Measurements from ENCODE around the gene IL10RB.
A peak's percentile ranks its signal among the peaks of the same experiment; 100 is the strongest.

IL10RB gene

DNA sequence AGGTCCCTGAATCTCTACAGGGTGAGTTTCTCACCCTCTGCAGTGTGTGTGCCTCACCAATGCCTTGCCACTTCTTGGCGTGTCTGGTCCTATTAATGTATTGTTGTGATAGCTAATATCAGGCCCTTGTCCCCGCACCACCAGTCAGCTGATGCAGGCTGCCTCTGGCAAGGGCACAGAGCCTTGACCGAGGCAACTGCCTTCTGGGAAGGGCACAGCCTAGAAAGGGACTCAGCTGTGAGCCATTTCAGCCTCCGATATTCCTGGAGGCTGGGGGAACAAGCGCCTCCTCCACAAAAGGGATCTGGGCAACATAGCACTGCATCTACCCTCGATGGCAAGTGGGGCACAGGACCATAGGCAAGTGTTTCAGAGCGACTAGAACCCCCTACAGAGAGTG, 27.0 kb downstream of the IL10RB start:
- DNase-seq, result no peak
- H3K4me3 ChIP-seq (ENCODE audit: low read depth, low read length), result no peak overlapping the region
- in situ Hi-C loops (cut with HindIII; ENCODE audit: low pct_ligation_motif_present, low sequenced_read_pairs), result no loop called here
- H3K27ac ChIP-seq, result no peak overlapping the region
- TF ChIP-seq, protein P1, sequence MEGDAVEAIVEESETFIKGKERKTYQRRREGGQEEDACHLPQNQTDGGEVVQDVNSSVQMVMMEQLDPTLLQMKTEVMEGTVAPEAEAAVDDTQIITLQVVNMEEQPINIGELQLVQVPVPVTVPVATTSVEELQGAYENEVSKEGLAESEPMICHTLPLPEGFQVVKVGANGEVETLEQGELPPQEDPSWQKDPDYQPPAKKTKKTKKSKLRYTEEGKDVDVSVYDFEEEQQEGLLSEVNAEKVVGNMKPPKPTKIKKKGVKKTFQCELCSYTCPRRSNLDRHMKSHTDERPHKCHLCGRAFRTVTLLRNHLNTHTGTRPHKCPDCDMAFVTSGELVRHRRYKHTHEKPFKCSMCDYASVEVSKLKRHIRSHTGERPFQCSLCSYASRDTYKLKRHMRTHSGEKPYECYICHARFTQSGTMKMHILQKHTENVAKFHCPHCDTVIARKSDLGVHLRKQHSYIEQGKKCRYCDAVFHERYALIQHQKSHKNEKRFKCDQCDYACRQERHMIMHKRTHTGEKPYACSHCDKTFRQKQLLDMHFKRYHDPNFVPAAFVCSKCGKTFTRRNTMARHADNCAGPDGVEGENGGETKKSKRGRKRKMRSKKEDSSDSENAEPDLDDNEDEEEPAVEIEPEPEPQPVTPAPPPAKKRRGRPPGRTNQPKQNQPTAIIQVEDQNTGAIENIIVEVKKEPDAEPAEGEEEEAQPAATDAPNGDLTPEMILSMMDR (IDR thresholded peaks at IDR 0.05; ENCODE audit: low read depth, low read length, missing control alignments), result no peak
- H3K36me3 ChIP-seq (replicated peaks), result no peaks in the 10 kb centered on the region
- H3K27me3 ChIP-seq (replicated peaks), result no peaks in the 10 kb centered on the region

DNA sequence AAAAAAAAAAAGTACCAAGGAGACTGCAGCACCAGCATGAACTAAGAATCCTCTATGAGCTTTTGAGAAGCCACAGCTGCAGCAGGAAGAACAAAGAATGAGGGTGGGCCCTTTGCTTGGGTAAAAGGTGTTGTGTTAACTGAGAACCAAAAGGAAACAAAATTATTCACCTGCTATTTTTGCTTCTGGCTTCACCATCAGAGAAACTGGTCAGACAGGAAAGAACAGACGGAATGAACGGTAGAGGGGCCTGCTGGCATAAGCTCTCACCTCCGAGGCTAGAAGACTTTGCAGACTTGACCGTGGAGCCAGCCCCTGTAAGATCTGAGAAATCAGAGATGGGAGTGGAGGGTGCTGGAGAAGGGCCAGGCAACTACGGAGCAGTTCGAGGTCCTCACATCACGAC, 27.6 kb downstream of the IL10RB start:
- Histone ChIP-seq H3K36me3 (replicated peaks) (no peaks in the 10 kb centered on the region), H3K4me3 (ENCODE audit: low read depth, low read length) (no peak overlapping the region), H3K27ac (no peak overlapping the region), H3K27me3 (replicated peaks) (no peaks in the 10 kb centered on the region)
- no peak for DNase-seq
- TF ChIP-seq, protein P1 (IDR thresholded peaks at IDR 0.05; ENCODE audit: low read depth, low read length, missing control alignments), result no peak
- in situ Hi-C loops (cut with HindIII; ENCODE audit: low pct_ligation_motif_present, low sequenced_read_pairs), result no loop called here

DNA sequence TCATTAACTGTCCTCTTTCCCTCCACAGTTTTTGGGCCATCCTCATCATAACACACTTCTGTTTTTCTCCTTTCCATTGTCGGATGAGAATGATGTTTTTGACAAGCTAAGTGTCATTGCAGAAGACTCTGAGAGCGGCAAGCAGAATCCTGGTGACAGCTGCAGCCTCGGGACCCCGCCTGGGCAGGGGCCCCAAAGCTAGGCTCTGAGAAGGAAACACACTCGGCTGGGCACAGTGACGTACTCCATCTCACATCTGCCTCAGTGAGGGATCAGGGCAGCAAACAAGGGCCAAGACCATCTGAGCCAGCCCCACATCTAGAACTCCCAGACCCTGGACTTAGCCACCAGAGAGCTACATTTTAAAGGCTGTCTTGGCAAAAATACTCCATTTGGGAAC, 30.0 kb downstream of the IL10RB start:
- no peaks in the 10 kb centered on the region for H3K27me3 ChIP-seq (replicated peaks)
- in situ Hi-C loops (cut with HindIII; ENCODE audit: low pct_ligation_motif_present, low sequenced_read_pairs), result no loop called here
- TF ChIP-seq, protein P1 (IDR thresholded peaks at IDR 0.05; ENCODE audit: low read depth, low read length, missing control alignments), result no peak
- H3K27ac ChIP-seq, result no peak overlapping the region
- H3K36me3 ChIP-seq (replicated peaks), result no peaks in the 10 kb centered on the region
- DNase-seq, result no peak
- H3K4me3 ChIP-seq (ENCODE audit: low read depth, low read length), result no peak overlapping the region

DNA sequence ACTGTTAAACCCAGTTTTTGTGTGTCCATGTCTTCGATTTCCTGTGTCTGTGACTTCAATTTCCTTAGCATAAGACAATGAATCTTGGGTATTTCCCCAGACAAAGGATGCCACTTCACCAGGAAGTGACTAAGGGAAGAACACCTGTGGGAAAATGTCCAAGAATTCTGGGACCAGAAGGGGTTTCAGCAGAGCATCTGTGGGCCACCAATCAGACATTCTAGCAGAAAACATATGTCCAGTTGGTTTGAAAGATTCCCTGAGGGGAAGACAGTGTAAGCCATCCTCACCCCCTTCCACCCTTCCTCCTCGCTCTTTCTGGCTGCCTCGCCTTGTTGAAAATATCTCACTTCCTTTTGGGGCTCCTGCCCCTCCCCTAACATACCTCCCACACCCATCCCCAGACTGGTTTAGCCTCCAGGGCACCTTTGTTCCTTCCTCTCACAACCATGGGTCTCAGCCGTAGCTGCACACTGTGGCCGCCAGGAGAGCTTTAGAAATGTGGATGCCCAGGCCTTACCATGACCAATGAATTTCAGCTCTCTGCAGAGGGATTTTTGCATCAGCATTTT, 33.1 kb downstream of the IL10RB start:
- DNase-seq, result no peak
- no peak overlapping the region for H3K4me3 ChIP-seq (ENCODE audit: low read depth, low read length)
- H3K36me3 ChIP-seq (replicated peaks), result no peaks in the 10 kb centered on the region
- H3K27ac ChIP-seq, result no peak overlapping the region
- in situ Hi-C loops (cut with HindIII; ENCODE audit: low pct_ligation_motif_present, low sequenced_read_pairs), result no loop called here
- H3K27me3 ChIP-seq (replicated peaks), result no peaks in the 10 kb centered on the region
- TF ChIP-seq, protein P1 (IDR thresholded peaks at IDR 0.05; ENCODE audit: low read depth, low read length, missing control alignments), result peak; percentile 9

DNA sequence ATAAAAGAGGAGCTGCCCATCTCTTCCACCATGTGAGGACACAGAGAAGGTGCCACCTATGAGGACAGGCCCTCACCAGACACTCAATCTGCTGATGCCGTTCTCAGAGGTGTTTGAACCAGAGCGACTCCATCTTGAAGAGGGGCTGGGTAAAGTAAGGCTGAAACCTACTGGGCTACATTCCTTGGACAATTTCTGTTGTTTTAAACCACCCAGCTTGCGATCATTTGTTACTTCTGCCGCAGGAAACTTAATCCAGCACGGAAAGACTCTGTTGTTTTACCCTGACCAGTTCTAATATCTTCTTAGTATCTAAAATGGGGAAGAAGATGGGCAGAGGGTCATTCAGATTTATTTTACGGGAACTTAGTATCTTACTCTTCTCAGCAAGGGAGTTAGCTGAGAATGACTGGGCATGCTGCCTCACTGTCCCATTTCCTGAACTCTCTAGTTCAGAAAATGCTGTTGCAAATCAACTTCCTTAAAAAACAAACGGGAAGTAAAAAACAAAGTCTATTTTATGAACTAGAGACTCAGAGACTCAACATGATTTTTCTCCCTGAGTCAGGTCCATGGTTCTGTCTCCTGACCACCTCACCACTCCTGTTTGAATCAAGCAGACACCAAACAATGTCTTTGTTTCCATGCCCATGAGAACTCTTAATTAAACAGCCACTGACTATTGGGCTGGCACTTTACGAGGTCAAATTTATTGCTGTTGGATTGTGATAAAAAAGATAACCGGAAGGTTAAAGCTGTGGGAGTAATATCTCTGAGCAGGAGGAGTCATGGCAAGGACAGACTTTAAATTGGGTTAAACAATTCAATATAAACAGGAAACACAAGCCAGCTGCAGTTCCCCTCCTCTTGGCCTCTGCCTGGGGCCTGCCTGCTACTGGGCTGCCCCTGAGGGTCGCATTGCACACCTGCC, 34.8 kb downstream of the IL10RB start:
- in situ Hi-C loops (cut with HindIII; ENCODE audit: low pct_ligation_motif_present, low sequenced_read_pairs), result no loop called here
- H3K27me3 ChIP-seq (replicated peaks), result no peaks in the 10 kb centered on the region
- no peaks in the 10 kb centered on the region for H3K36me3 ChIP-seq (replicated peaks)
- TF ChIP-seq, protein P1 (IDR thresholded peaks at IDR 0.05; ENCODE audit: low read depth, low read length, missing control alignments), result no peak
- no peak for DNase-seq
- no peak overlapping the region for H3K4me3 ChIP-seq (ENCODE audit: low read depth, low read length)
- no peak overlapping the region for H3K27ac ChIP-seq

Measured in brain microvascular endothelial cell (primary cell).